B cell (primary cell): ENCODE measurements around the gene CXCL16. TPM values are rescaled to one million over a fixed set of nuclear protein-coding genes. Genes with fewer than 3 reads are reported as not detected.
"Not testable (repeated sequence)": the region's sequence is repeated elsewhere in the genome, so short reads cannot be mapped to it uniquely, and the experiment has no call there.

Source experiments
- ATAC-seq: fragments of 200-7000 bp; cut with Tn5 transposase; one replicate; pipeline ENCODE4 v1.10.0; 2021; ENCODE audit warnings: low read depth, mild to moderate bottlenecking, moderate number of reproducible peaks, moderate library complexity
- CTCF ChIA-PET: fragments of 350-600 bp; sonication (Branson Sonifier 250); formaldehyde crosslinking; loops from one replicate; lab custom pipeline; 2021; ENCODE audit warnings: antibody characterized with exemption, inconsistent platforms; lab: Charles Lee
- POLR2A ChIA-PET: fragments of 350-600 bp; sonication (Branson Sonifier 250); formaldehyde crosslinking; loops from one replicate; lab custom pipeline; 2021; ENCODE audit warnings: antibody characterized with exemption; lab: Charles Lee
- DNase-seq: peaks from one replicate; pipeline ENCODE4 v3.0.0; 2013
- H2AFZ ChIP-seq: 2 replicates; pipeline ENCODE4 v1.6.1; 2012; ENCODE audit warnings: mild to moderate bottlenecking, low read depth, low read length; ENCODE audit not compliant: insufficient read depth, poor library complexity, severe bottlenecking
- H3K27ac ChIP-seq, 2 donors: 1 replicate in 1 of 2; 2 replicates in 1 of 2; pipeline ENCODE4 v1.5.1; 2012 to 2013; ENCODE audit warnings: low read length in 2 of 2, mild to moderate bottlenecking in 2 of 2, moderate library complexity in 1 of 2
- H3K27me3 ChIP-seq, 4 experiments: fragments of 200-600 bp in 1 of 4; sonication (generic) in 1 of 4; replicated peaks in 1 of 4; 1 replicate in 2 of 4; 2 replicates in 2 of 4; pipeline versions ENCODE4 v1.6.1 to v1.7.0; 2013 to 2016; ENCODE audit warnings: low read length in 3 of 4, mild to moderate bottlenecking in 2 of 4, mixed read lengths in 1 of 4, moderate library complexity in 1 of 4; ENCODE audit not compliant: insufficient read depth in 4 of 4, control insufficient read depth in 3 of 4; ENCODE audit errors: control extremely low read depth in 1 of 4
- H3K36me3 ChIP-seq, 2 experiments: replicated peaks in 1 of 2; 1 replicate in 1 of 2; 2 replicates in 1 of 2; pipeline versions ENCODE4 v1.6.1 to v1.7.1; 2013; ENCODE audit warnings: low read length in 1 of 2; ENCODE audit not compliant: insufficient read depth in 2 of 2, control insufficient read depth in 1 of 2; ENCODE audit errors: control extremely low read depth in 1 of 2, extremely low read depth in 1 of 2
- H3K4me1 ChIP-seq, 2 donors: fragments of 200-600 bp in 1 of 2; sonication (generic) in 1 of 2; 1 replicate in 1 of 2; 2 replicates in 1 of 2; pipeline versions ENCODE4 v1.5.1 to v1.6.1; 2013 to 2017; ENCODE audit warnings: low read length in 2 of 2; ENCODE audit not compliant: control insufficient read depth in 2 of 2, insufficient read depth in 2 of 2
- H3K4me2 ChIP-seq: replicated peaks from 2 replicates; pipeline ENCODE3; 2012; ENCODE audit warnings: mild to moderate bottlenecking, low read depth, low read length; ENCODE audit not compliant: poor library complexity, severe bottlenecking
- H3K4me3 ChIP-seq, 5 experiments: fragments of 200-600 bp in 1 of 5; sonication (generic) in 1 of 5; 1 replicate in 3 of 5; 2 replicates in 2 of 5; pipeline versions ENCODE4 v1.5.1 to v1.7.0; 2011 to 2016; ENCODE audit warnings: low read length in 4 of 5, mild to moderate bottlenecking in 4 of 5, low read depth in 2 of 5, control low read depth in 1 of 5, moderate library complexity in 1 of 5; ENCODE audit not compliant: insufficient read depth in 1 of 5; ENCODE audit errors: control extremely low read depth in 1 of 5, extremely low read depth in 1 of 5
- H3K79me2 ChIP-seq: fragments of 200-600 bp; sonication (generic); one replicate; pipeline ENCODE4 v1.6.0; 2016; ENCODE audit warnings: low read length; ENCODE audit not compliant: control insufficient read depth, insufficient read depth
- H3K9ac ChIP-seq: fragments of 200-600 bp; sonication (generic); 2 replicates; pipeline ENCODE4 v1.6.1; 2017; ENCODE audit warnings: mild to moderate bottlenecking, low read length, moderate library complexity
- H3K9me3 ChIP-seq, 3 donors: one replicate each; pipeline versions ENCODE4 v1.6.1 to v1.7.1; 2013; ENCODE audit warnings: low read length in 2 of 3; ENCODE audit not compliant: control insufficient read depth in 2 of 3, insufficient read depth in 1 of 3; ENCODE audit errors: control extremely low read depth in 1 of 3
- H4K20me1 ChIP-seq: 2 replicates; pipeline ENCODE4 v1.6.0; 2012; ENCODE audit warnings: mild to moderate bottlenecking, low read length; ENCODE audit not compliant: insufficient read depth, control insufficient read depth, poor library complexity, severe bottlenecking
- H3K27ac Mint-ChIP-seq: one replicate; pipeline ENCODE4 v1.8.0; 2021; ENCODE audit warnings: mixed read lengths
- H3K27me3 Mint-ChIP-seq: one replicate; pipeline ENCODE4 v1.8.0; 2021; ENCODE audit warnings: mixed read lengths
- H3K4me1 Mint-ChIP-seq: one replicate; pipeline ENCODE4 v1.8.0; 2021; ENCODE audit warnings: mixed read lengths
- H3K4me3 Mint-ChIP-seq: one replicate; pipeline ENCODE4 v1.8.0; 2021; ENCODE audit warnings: mixed read lengths
- H3K9me3 Mint-ChIP-seq: one replicate; pipeline ENCODE4 v1.8.0; 2022; ENCODE audit warnings: mixed read lengths; ENCODE audit not compliant: insufficient read depth
- CTCF ChIP-seq: fragments of 200-600 bp; IDR thresholded peaks from one replicate; pipeline ENCODE4 v1.8.0; 2022; ENCODE audit warnings: antibody characterized with exemption, mild to moderate bottlenecking
- EZH2 ChIP-seq: IDR thresholded peaks from 2 replicates; pipeline ENCODE4 v1.6.1; 2012; ENCODE audit warnings: borderline replicate concordance, low read depth, mild to moderate bottlenecking, moderate library complexity, low read length; ENCODE audit not compliant: insufficient read depth, poor library complexity, severe bottlenecking
- WGBS: methylation state at CpG from one replicate; pipeline ENCODE4 v1.1.5; 2013; ENCODE audit warnings: missing lambda C conversion rate; ENCODE audit not compliant: insufficient coverage; 5-methylcytosine and 5-hydroxymethylcytosine counted together
- intact Hi-C: fragments of 100-400 bp; cut with micrococcal nuclease; formaldehyde crosslinking; loops from one replicate; pipeline ENCODE4 v1.10.0; 2022
- polyA plus RNA-seq: library from polyadenylated mRNA; depleted of rRNA; stranded (reverse); fragments of >200 nt; gene quantifications from 2 replicates; pipeline ENCODE4 v1.2.3, GENCODE V29; 2012
- total RNA-seq, 2 donors: library from RNA; stranded (reverse); fragments of 120-200 nt in 1 of 2; gene quantifications; 1 replicate in 1 of 2; 2 replicates in 1 of 2; pipeline versions ENCODE4 v1.2.3 to v1.2.4, GENCODE V29; 2013 to 2022

Gene CXCL16
- total and polyA plus RNA-seq, 2 donors (not counting 1 experiment from before 2014, with no cell fraction given): 10.9 to 22.0 TPM

- H3K27me3 ChIP-seq, H3K9me3 Mint-ChIP-seq, H4K20me1 ChIP-seq, H3K9me3 ChIP-seq, intact Hi-C loops, H3K27me3 Mint-ChIP-seq, CTCF ChIA-PET, POLR2A ChIA-PET, DNase-seq, ATAC-seq: not testable (repeated sequence)
- Mint-ChIP-seq H3K4me1 (peaks cover 44% of the 10 kb centered on the region), H3K27ac (peak overlapping the region; percentile 83), H3K4me3 (peak overlapping the region; percentile 61)
- Histone ChIP-seq H3K4me2 (peak overlapping the region; percentile 72), H3K4me3 (peak overlapping the region in 2 of 5 experiments; percentile 38 to 41), H3K36me3 (peaks cover 3 to 32% of the 10 kb centered on the region in 2 experiments), H3K9ac (peak overlapping the region; percentile 34), H3K4me1 (peaks cover 34 to 43% of the 10 kb centered on the region in 2 donors), H3K27ac (peak overlapping the region; percentile 35 to 69), H2AFZ (peak overlapping the region; percentile 57), H3K79me2 (peaks cover 31% of the 10 kb centered on the region)
- 39% methylated on average over 4 of the region's 15 CpGs for WGBS
Observed at GRCh38 chr17:4714340-4715062, 25.2 kb downstream of the CXCL16 start.

DNA sequence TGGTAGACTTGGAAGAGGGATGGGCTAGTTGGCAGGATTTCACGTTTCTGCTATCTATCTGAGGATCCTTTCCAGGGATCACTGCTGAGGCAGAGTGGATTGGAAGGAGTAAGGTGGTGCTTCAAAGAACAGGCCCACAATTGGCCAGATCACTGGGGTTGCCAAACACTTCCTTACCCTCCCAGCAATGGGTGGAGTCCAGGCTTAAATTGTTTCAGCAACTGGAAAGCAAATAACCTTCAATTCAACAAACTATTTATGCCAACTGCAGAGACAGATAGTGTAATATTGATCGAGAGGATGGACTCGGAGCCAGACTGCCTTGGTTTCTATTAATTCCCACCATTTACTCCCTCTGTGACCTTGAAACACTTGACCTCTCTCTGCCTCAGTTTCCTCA lies 27.2 kb downstream of the CXCL16 start:
- no peak for TF ChIP-seq CTCF
- TF ChIP-seq EZH2: no peak
- peak overlapping the region; percentile 96 for H3K4me2 ChIP-seq
- no peaks in the 10 kb centered on the region for H3K27me3 ChIP-seq
- WGBS: no CpG with 5 or more reads among the region's 3 CpGs
- H3K79me2 ChIP-seq: peaks cover 31% of the 10 kb centered on the region
- POLR2A ChIA-PET: interaction anchor here (1.9 kb wide), 1 partner anchor 18 kb away, joined by 6 read pairs; the partner anchor contains the start of gene MED11
- H3K27ac Mint-ChIP-seq: peak overlapping the region; percentile 88
- peak overlapping the region; percentile 86 for H3K4me3 Mint-ChIP-seq
- H4K20me1 ChIP-seq: no peaks in the 10 kb centered on the region
- DNase-seq: no peak
- H2AFZ ChIP-seq: no peak overlapping the region
- no peak overlapping the region for H3K9ac ChIP-seq
- no peaks in the 10 kb centered on the region for H3K27me3 Mint-ChIP-seq
- CTCF ChIA-PET: interaction anchor here (1.2 to 2.4 kb wide), 4 partner anchors 21 to 191 kb away, joined by 4 to 9 read pairs (median 4); partner anchors contain the start of gene CHRNE
- ATAC-seq: no peak
- peaks cover 3 to 13% of the 10 kb centered on the region in 2 experiments for H3K36me3 ChIP-seq
- intact Hi-C loops: no loop called here
- peaks cover 34 to 45% of the 10 kb centered on the region in 2 donors for H3K4me1 ChIP-seq
- H3K27ac ChIP-seq: peak overlapping the region in 1 of 2 donors; percentile 74
- no peaks in the 10 kb centered on the region for H3K9me3 Mint-ChIP-seq
- no peaks in the 10 kb centered on the region for H3K9me3 ChIP-seq
- H3K4me1 Mint-ChIP-seq: peaks cover 44% of the 10 kb centered on the region
- peak overlapping the region in 1 of 5 experiments; percentile 66 for H3K4me3 ChIP-seq
